Esophagus muscularis mucosa (tissue), 4 donors: Measurements from ENCODE around the gene ST6GALNAC3. TPM values are rescaled to one million over a fixed set of nuclear protein-coding genes. Genes with fewer than 3 reads are reported as not detected.

Experiments
- DNase-seq: peaks from one replicate; pipeline ENCODE4 v3.0.0-alpha.2; 2017; ENCODE audit errors: extremely low spot score
- H3K27ac ChIP-seq, 4 donors: fragments of 200-600 bp; sonication (generic); replicated peaks in 1 of 4; 1 replicate in 3 of 4; 2 replicates in 1 of 4; pipeline ENCODE4 v1.5.1; 2016 to 2019; ENCODE audit warnings: mild to moderate bottlenecking in 1 of 4
- H3K27me3 ChIP-seq, 4 donors: fragments of 200-600 bp; sonication (generic); one replicate each; pipeline versions ENCODE4 v1.5.1 to v1.6.0; 2016 to 2019
- H3K36me3 ChIP-seq, 4 donors: fragments of 200-600 bp; sonication (generic); one replicate each; pipeline ENCODE4 v1.5.1; 2016 to 2019
- H3K4me1 ChIP-seq, 4 donors: fragments of 200-600 bp; sonication (generic); one replicate each; pipeline ENCODE4 v1.5.1; 2016 to 2019
- H3K4me3 ChIP-seq, 4 donors: fragments of 200-600 bp; sonication (generic); 1 replicate in 2 of 4; 2 replicates in 2 of 4; pipeline ENCODE4 v1.5.1; 2016 to 2019; ENCODE audit warnings: mild to moderate bottlenecking in 4 of 4, moderate library complexity in 1 of 4
- H3K9me3 ChIP-seq, 4 donors: fragments of 200-600 bp; sonication (generic); 1 replicate in 3 of 4; 2 replicates in 1 of 4; pipeline ENCODE4 v1.5.1; 2016 to 2019
- CTCF ChIP-seq, 3 experiments: fragments of 200-600 bp in 2 of 3; fragments of 450-650 bp in 1 of 3; sonication (generic) in 2 of 3; IDR thresholded peaks; one replicate each; pipeline ENCODE4 v1.5.1; 2017 to 2019; ENCODE audit warnings: antibody characterized with exemption in 3 of 3, mild to moderate bottlenecking in 2 of 3, moderate library complexity in 1 of 3
- EP300 ChIP-seq: sonication (generic); formaldehyde crosslinking; IDR thresholded peaks from one replicate; pipeline ENCODE4 v1.6.1; 2017; ENCODE audit warnings: antibody characterized with exemption
- POLR2A ChIP-seq: fragments of 450-650 bp; IDR thresholded peaks from one replicate; pipeline ENCODE4 v1.6.1; 2017; ENCODE audit warnings: antibody characterized with exemption, moderate library complexity, mild to moderate bottlenecking, low read depth
- POLR2AphosphoS5 ChIP-seq, 2 donors: sonication (generic); formaldehyde crosslinking; IDR thresholded peaks; one replicate each; pipeline ENCODE4 v1.6.1; 2017; ENCODE audit warnings: antibody characterized with exemption in 2 of 2
- WGBS: methylation state at CpG from one replicate; pipeline ENCODE4 v1.1.5; 2018; 5-methylcytosine and 5-hydroxymethylcytosine counted together
- intact Hi-C: fragments of 100-400 bp; cut with DNase I; formaldehyde crosslinking; loops from one replicate; pipeline ENCODE4 v1.15.1; 2023
- total RNA-seq, 4 donors: library from RNA; depleted of rRNA; stranded (reverse); fragments of >200 nt; gene quantifications; one replicate each; pipeline versions ENCODE4 v1.1.0 to v1.2.1, GENCODE V29; 2016

The ST6GALNAC3 gene
- total RNA-seq, 4 donors from 2014 or later: 2.1 to 6.8 (median 4.8) TPM

- no peak for DNase-seq
- TF ChIP-seq POLR2A (no peak), EP300 (no peak), CTCF (IDR thresholded peaks at IDR 0.05) (no peak), POLR2AphosphoS5 (IDR thresholded peaks at IDR 0.05) (no peak)
- H3K27me3 ChIP-seq: no peaks in the 10 kb centered on the region
- H3K9me3 ChIP-seq: no peaks in the 10 kb centered on the region
- no peak overlapping the region for H3K27ac ChIP-seq
- no peaks in the 10 kb centered on the region for H3K36me3 ChIP-seq
- no peak overlapping the region for H3K4me3 ChIP-seq
- intact Hi-C loops: no loop called here
- WGBS: 88% methylated on average over 10 of the region's 10 CpGs
- H3K4me1 ChIP-seq: peaks cover 6 to 24% (median 22%) of the 10 kb centered on the region in 4 donors
Measured at GRCh38 chr1:76083189-76083588, 8.6 kb downstream of the ST6GALNAC3 start.

GRCh38 chr1:76084029-76084627, 9.6 kb downstream of the ST6GALNAC3 start:
- intact Hi-C loops: no loop called here
- peaks cover 6 to 24% (median 22%) of the 10 kb centered on the region in 4 donors for H3K4me1 ChIP-seq
- 76% methylated on average over 3 of the region's 4 CpGs for WGBS
- DNase-seq: no peak
- no peak overlapping the region for H3K4me3 ChIP-seq
- H3K9me3 ChIP-seq: no peaks in the 10 kb centered on the region
- no peaks in the 10 kb centered on the region for H3K27me3 ChIP-seq
- TF ChIP-seq POLR2AphosphoS5 (IDR thresholded peaks at IDR 0.05): no peak
- TF ChIP-seq EP300: no peak
- no peak for TF ChIP-seq CTCF (IDR thresholded peaks at IDR 0.05)
- no peak for TF ChIP-seq POLR2A
- no peaks in the 10 kb centered on the region for H3K36me3 ChIP-seq
- no peak overlapping the region for H3K27ac ChIP-seq

- H3K27ac ChIP-seq: no peak overlapping the region
- WGBS: 92% methylated on average over 3 of the region's 3 CpGs
- H3K4me3 ChIP-seq: no peak overlapping the region
- no peaks in the 10 kb centered on the region for H3K36me3 ChIP-seq
- H3K9me3 ChIP-seq: no peaks in the 10 kb centered on the region
- H3K4me1 ChIP-seq: peaks cover 6 to 24% (median 22%) of the 10 kb centered on the region in 4 donors
- intact Hi-C loops: no loop called here
- TF ChIP-seq POLR2AphosphoS5 (IDR thresholded peaks at IDR 0.05) (no peak), EP300 (no peak), POLR2A (no peak), CTCF (IDR thresholded peaks at IDR 0.05) (no peak)
- no peak for DNase-seq
- H3K27me3 ChIP-seq: no peaks in the 10 kb centered on the region
Measured at GRCh38 chr1:76084685-76085084, 10.1 kb downstream of the ST6GALNAC3 start.

- DNase-seq: no peak
- Histone ChIP-seq H3K27ac (no peak overlapping the region), H3K36me3 (no peaks in the 10 kb centered on the region), H3K27me3 (no peaks in the 10 kb centered on the region), H3K9me3 (no peaks in the 10 kb centered on the region), H3K4me3 (no peak overlapping the region), H3K4me1 (peaks cover 0 to 17% (median 10%) of the 10 kb centered on the region in 4 donors)
- TF ChIP-seq POLR2AphosphoS5 (IDR thresholded peaks at IDR 0.05) (no peak), CTCF (IDR thresholded peaks at IDR 0.05) (no peak), EP300 (no peak), POLR2A (no peak)
- intact Hi-C loops: no loop called here
- 76% methylated on average over 3 of the region's 3 CpGs for WGBS
Measured at GRCh38 chr1:76086109-76086508, 11.6 kb downstream of the ST6GALNAC3 start.

- H3K9me3 ChIP-seq: no peaks in the 10 kb centered on the region
- H3K4me1 ChIP-seq: peaks cover 0 to 17% (median 10%) of the 10 kb centered on the region in 4 donors
- no peak for DNase-seq
- WGBS: 88% methylated on average over 2 of the region's 2 CpGs
- no peak overlapping the region for H3K4me3 ChIP-seq
- intact Hi-C loops: no loop called here
- TF ChIP-seq POLR2A (no peak), CTCF (IDR thresholded peaks at IDR 0.05) (no peak), EP300 (no peak), POLR2AphosphoS5 (IDR thresholded peaks at IDR 0.05) (no peak)
- no peaks in the 10 kb centered on the region for H3K27me3 ChIP-seq
- no peak overlapping the region for H3K27ac ChIP-seq
- no peaks in the 10 kb centered on the region for H3K36me3 ChIP-seq
Measured at GRCh38 chr1:76086597-76086996, 12.1 kb downstream of the ST6GALNAC3 start.
